Activated CD4-positive, alpha-beta T cell treated with anti-CD3 and anti-CD28 coated beads for 36 hours (primary cell): ENCODE results near the gene ILF2. TPM values are rescaled to one million over a fixed set of nuclear protein-coding genes. Genes with fewer than 3 reads are reported as not detected.
A peak's percentile ranks its signal among the peaks of the same experiment; 100 is the strongest.

ENCODE experiments used
- ATAC-seq: fragments of 200-7000 bp; cut with Tn5 transposase; one replicate; pipeline ENCODE4 v1.10.0; 2021; ENCODE audit warnings: mild to moderate bottlenecking, moderate library complexity
- CTCF ChIA-PET: fragments of 350-600 bp; sonication (Branson Sonifier 250); formaldehyde crosslinking; loops from one replicate; lab custom pipeline; 2021; ENCODE audit warnings: antibody characterized with exemption; lab: Charles Lee
- POLR2A ChIA-PET: fragments of 350-600 bp; sonication (Branson Sonifier 250); formaldehyde crosslinking; loops from one replicate; lab custom pipeline; 2021; ENCODE audit warnings: antibody characterized with exemption, inconsistent platforms; lab: Charles Lee
- DNase-seq: peaks from one replicate; pipeline ENCODE4 v3.0.0-alpha.2; 2020
- H3K27ac Mint-ChIP-seq: one replicate; pipeline ENCODE4 v1.8.0; 2021; ENCODE audit warnings: mixed read lengths
- H3K27me3 Mint-ChIP-seq: one replicate; pipeline ENCODE4 v1.8.0; 2021; ENCODE audit warnings: mixed read lengths
- H3K36me3 Mint-ChIP-seq: one replicate; pipeline ENCODE4 v1.8.0; 2021; ENCODE audit warnings: low read depth, mixed read lengths
- H3K4me1 Mint-ChIP-seq: one replicate; pipeline ENCODE4 v1.8.0; 2021; ENCODE audit warnings: mixed read lengths
- H3K4me3 Mint-ChIP-seq: one replicate; pipeline ENCODE4 v1.8.0; 2021; ENCODE audit warnings: mild to moderate bottlenecking, moderate library complexity, mixed read lengths
- H3K9me3 Mint-ChIP-seq: one replicate; pipeline ENCODE4 v1.8.0; 2021; ENCODE audit warnings: low read depth, mixed read lengths
- intact Hi-C, 2 experiments: fragments of 100-400 bp; cut with DNase I in 1 of 2; cut with micrococcal nuclease in 1 of 2; formaldehyde crosslinking; loops; one replicate each; pipeline versions ENCODE4 v1.14.2 to v1.15.1; 2022 to 2024; cut with DNase I, micrococcal nuclease
- total RNA-seq, 2 experiments: library from RNA; stranded (reverse); gene quantifications; one replicate each; pipeline ENCODE4 v1.2.3, GENCODE V29; 2021

ILF2 gene
- total RNA-seq, 2 experiments from 2014 or later, result 325 to 435 TPM

DNA sequence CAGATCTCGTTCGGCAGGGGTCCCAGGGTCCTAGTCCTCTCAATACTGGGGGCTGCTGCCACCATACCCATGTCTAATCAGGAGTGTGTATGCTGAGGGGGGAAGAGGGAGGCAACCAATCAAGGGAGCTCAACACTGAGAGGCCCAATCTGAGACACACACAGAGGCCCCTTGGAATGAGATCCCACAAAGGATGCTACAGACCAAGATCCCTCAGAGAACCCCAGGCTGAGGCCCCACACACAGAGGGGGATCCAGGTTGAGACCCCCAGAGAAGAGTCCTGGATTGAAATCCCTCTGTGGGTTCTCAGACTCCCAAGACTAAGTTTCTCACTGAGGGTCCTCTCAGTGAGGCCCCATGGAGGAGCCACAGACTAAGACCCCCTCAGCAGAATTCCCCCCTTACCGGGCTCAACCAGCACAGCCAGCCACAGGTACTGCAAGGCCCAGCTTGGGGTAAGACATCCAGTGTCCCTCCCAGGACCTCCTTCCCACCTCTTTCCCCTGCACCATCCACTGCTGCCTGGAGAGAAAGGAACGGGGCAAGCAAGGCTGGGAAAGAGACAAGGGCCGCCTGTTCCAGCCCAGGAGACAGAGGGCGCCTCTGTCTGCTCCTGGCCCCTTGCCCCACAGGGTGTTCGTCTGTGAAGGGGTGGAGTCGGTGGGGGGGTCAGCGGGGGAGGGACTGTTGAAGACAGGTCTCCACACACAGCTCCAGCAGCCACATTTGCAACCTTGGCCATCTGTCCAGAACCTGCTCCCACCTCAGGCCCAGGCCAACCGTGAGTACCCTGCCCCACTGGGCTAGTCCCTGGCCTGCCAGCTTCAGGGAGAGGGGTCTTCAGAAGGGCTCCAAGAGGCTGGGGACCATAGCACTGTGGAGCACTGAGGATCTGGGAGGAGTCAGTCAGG, 42.8 kb downstream of the ILF2 start, which contains the start of gene S100A1:
S100A1 (plus strand) TSS at position 720 of the 912 bp plus-strand sequence. CDS start 2,088 bp downstream, outside the sequence.
- intact Hi-C loops, result no loop called here
- DNase-seq, result no peak
- Mint-ChIP-seq H3K27me3 (peaks cover 2% of the 10 kb centered on the region), H3K4me1 (peaks cover 20% of the 10 kb centered on the region), H3K27ac (no peak within 1 kb of the TSS), H3K36me3 (no peaks in the 10 kb centered on the region), H3K4me3 (no peak within 1 kb of the TSS), H3K9me3 (no peaks in the 10 kb centered on the region)
- ChIA-PET CTCF (interaction anchor here (0.8 to 7.1 kb wide), 7 partner anchors 10 to 117 kb away, joined by 3 to 60 read pairs (median 3); partner anchors contain the start of gene S100A14), POLR2A (interaction anchor here (0.7 kb wide), 1 partner anchor 12 kb away, joined by 3 read pairs; no protein-coding TSS in a partner anchor)
- no peak for ATAC-seq

DNA sequence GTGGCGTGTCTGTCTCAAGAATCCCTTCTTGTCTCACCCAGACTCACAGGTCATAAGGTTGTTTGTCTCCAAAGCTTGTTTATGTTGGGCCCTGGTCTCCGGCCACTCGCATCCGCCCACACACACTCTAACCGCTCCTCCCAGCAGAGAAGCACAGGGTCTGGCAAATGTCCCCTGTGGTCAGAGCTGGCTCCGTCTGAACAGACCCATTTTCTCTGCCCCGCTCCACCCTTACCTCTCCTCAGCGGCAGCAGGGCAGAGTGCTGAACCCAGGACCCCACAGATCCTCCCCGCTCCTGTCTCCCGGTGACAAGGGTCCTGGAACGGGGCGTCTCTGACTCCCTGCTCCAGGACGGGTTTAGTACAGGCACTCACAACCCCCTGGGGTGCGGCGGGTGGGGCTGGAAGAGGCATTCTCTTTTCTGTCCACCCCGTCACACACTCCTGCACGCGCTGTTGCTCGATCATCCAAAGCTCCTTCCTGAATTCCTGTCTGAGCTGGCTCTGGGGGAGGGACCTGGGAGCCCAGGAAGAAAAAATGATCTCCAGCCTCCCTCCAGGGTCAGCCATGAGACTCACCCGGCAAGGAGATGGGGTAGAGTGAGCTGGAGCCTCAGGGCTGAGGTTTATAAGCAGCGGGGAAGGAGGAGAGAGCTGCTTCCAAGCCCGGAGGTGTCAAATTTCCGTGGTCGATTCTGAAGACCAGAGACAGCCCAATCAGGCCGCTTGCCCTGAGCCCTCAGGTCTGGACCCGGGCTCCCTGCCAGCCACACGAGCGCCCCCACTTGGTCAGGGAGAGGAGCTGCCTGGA, 43.7 kb downstream of the ILF2 start, which contains the start of gene S100A13:
S100A13 (minus strand) TSS at position 602 of the 811 bp plus-strand sequence. CDS start 1,033 bp downstream, outside the sequence.
- H3K4me1 Mint-ChIP-seq, result peaks cover 13% of the 10 kb centered on the region
- H3K4me3 Mint-ChIP-seq, result no peak within 1 kb of the TSS
- ChIA-PET CTCF (interaction anchor here (0.6 to 7.1 kb wide), 7 partner anchors 10 to 116 kb away, joined by 3 to 60 read pairs (median 3); partner anchors contain the start of gene S100A14), POLR2A (no interaction called here)
- H3K27ac Mint-ChIP-seq, result no peak within 1 kb of the TSS
- peaks cover 2% of the 10 kb centered on the region for H3K27me3 Mint-ChIP-seq
- intact Hi-C loops, result no loop called here
- H3K36me3 Mint-ChIP-seq, result no peaks in the 10 kb centered on the region
- ATAC-seq, result no peak
- DNase-seq, result peak; percentile 57
- no peaks in the 10 kb centered on the region for H3K9me3 Mint-ChIP-seq

DNA sequence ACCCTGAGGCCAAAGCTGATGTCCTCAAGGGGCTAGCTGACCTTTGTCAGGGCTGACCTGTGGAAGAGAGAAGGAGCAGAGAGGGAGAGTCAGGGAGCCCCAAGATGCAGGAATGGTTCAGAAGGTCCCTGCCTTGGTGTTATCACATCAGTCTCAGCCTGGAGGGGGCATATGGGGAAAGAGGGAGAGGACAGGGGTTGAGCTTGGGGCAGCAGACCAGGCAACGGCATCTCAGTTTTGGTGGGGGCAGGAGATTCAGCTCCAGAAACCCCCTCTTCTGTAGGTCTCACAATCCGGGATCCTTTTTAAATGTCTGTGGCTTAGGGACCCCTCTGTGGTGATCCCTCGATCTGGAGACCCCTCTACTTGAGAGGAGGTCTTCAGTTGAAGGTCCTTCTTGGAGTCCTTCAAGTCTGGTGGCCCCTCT, 44.3 kb downstream of the ILF2 start:
- H3K27ac Mint-ChIP-seq, result no peak overlapping the region
- intact Hi-C loops, result no loop called here
- no peaks in the 10 kb centered on the region for H3K36me3 Mint-ChIP-seq
- POLR2A ChIA-PET, result no interaction called here
- no peak for ATAC-seq
- no peaks in the 10 kb centered on the region for H3K9me3 Mint-ChIP-seq
- H3K4me1 Mint-ChIP-seq, result peaks cover 9% of the 10 kb centered on the region
- no peak overlapping the region for H3K4me3 Mint-ChIP-seq
- H3K27me3 Mint-ChIP-seq, result peaks cover 2% of the 10 kb centered on the region
- DNase-seq, result no peak
- CTCF ChIA-PET, result interaction anchor here (0.6 to 7.1 kb wide), 4 partner anchors 10 to 116 kb away, joined by 3 to 60 read pairs (median 4); partner anchors contain the start of gene S100A14

DNA sequence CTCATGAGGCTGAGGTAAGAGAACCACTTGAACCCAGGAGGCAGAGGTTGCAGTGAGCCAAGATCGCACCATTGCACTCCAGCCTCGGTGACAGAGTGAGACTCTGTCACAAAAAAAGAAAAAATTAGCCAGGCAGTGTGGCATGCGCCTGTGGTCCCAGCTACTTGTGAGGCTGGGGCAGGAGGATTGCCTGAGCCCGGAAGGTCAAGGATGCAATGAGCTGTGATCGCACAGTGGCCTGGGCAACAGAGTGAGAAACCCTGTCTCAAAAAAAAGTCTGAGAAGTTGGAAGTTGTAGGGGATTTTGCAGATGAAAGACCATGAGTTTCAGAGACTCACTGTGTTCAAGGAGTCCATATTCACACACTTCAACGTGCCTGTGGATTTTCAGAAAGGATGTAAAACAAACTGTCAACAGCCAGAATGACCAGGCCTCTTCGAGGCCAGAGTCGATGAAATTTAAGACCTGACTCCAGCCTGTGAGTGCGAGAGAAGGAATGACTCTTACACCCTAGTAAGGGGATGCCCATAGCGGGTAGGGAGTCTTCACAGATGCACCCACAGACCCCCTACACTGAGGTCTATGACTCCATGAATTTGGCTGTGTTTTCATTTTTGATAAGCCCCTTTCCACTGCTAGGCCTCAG, 45.7 kb downstream of the ILF2 start:
- no peaks in the 10 kb centered on the region for H3K36me3 Mint-ChIP-seq
- POLR2A ChIA-PET, result interaction anchor here (0.7 kb wide), 1 partner anchor 85 kb away, joined by 3 read pairs; no protein-coding TSS in a partner anchor
- H3K4me1 Mint-ChIP-seq, result no peaks in the 10 kb centered on the region
- CTCF ChIA-PET, result interaction anchor here (1.0 to 2.6 kb wide), 2 partner anchors 43 to 93 kb away, joined by 3 to 9 read pairs; no protein-coding TSS in a partner anchor
- H3K27me3 Mint-ChIP-seq, result peaks cover 2% of the 10 kb centered on the region
- H3K27ac Mint-ChIP-seq, result no peak overlapping the region
- intact Hi-C loops, result no loop called here
- H3K9me3 Mint-ChIP-seq, result no peaks in the 10 kb centered on the region
- H3K4me3 Mint-ChIP-seq, result no peak overlapping the region
- no peak for ATAC-seq
- no peak for DNase-seq

DNA sequence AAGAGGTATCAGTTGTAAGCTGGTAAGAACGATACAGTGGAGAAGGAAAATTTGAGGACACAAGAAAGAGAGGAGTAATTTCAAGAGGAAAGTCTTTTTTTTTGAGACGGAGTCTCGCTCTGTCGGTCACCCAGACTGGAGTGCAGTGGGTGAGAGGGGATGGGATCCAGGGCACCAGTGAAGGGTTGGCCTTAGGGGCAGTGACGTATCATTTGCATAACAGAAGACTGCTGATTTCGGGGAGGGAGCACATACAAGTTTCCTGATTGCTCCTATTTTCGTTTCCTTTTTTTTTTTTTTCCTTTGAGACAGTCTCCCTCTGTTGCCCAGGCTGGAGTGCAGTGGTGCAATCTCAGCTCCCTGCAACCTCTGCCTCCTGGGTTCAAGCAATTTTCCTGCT, 47.7 kb downstream of the ILF2 start:
- POLR2A ChIA-PET, result no interaction called here
- CTCF ChIA-PET, result interaction anchor here (0.7 to 2.6 kb wide), 6 partner anchors 9 to 126 kb away, joined by 3 to 9 read pairs (median 4); partner anchors contain the start of gene CHTOP
- no peak for ATAC-seq
- H3K9me3 Mint-ChIP-seq, result no peaks in the 10 kb centered on the region
- H3K27ac Mint-ChIP-seq, result no peak overlapping the region
- no peaks in the 10 kb centered on the region for H3K36me3 Mint-ChIP-seq
- DNase-seq, result no peak
- intact Hi-C loops, result no loop called here
- no peaks in the 10 kb centered on the region for H3K4me1 Mint-ChIP-seq
- peak overlapping the region; percentile 17 for H3K4me3 Mint-ChIP-seq
- peaks cover 2% of the 10 kb centered on the region for H3K27me3 Mint-ChIP-seq

DNA sequence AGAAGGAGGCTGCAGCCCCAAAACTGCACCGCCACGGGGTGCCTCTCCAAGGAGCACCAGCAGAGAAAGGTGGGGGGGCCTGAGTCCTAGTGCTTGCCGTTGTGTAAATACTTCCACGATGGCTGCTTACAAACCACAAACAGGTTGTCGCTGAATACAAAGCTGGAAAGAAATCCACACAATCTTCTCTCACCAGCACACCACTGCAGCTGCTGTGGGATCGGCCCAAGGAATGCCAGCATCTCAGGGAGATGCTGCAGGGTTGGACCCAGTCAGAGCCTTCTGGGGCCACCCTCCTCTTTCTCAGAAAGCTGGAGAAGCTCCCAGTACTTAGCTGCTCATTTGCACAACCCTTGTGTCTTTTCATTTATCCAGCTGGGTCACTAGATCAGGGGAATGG, 51.6 kb downstream of the ILF2 start:
- Mint-ChIP-seq H3K27ac (no peak overlapping the region), H3K9me3 (no peaks in the 10 kb centered on the region), H3K36me3 (no peaks in the 10 kb centered on the region), H3K27me3 (no peaks in the 10 kb centered on the region), H3K4me1 (peaks cover 20% of the 10 kb centered on the region), H3K4me3 (no peak overlapping the region)
- intact Hi-C loops, result loop anchor here in 1 of 2 experiments (5.0 kb wide), 1 partner anchor 87 kb away; no protein-coding TSS in a partner anchor
- DNase-seq (no peak), ATAC-seq (no peak)
- POLR2A ChIA-PET, result no interaction called here
- CTCF ChIA-PET, result interaction anchor here (0.6 to 6.5 kb wide), 12 partner anchors 10 to 368 kb away, joined by 3 to 60 read pairs (median 6); partner anchors contain the start of genes S100A1 and S100A13

DNA sequence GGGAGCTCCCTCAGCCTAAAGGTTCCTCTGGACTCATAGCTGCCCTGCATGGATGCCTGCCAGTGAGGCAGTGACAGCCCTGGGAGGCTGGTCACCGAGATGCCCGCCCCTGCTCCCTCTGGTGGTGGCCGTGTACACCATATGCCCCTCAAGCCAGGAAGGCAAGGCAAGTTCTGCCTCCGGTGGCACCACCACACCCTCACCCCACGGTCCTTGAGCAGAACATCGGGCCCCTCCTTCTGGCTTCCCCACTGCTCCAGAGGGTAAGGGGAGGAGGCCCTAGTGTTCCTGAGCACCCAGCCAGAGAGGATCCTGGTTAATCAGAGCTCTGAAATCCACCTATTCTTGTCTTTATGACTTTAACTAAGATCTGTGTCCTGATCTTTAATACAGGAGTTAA, 53.1 kb downstream of the ILF2 start:
- peak; percentile 99 for ATAC-seq
- Mint-ChIP-seq H3K4me1 (peaks cover 20% of the 10 kb centered on the region), H3K27me3 (no peaks in the 10 kb centered on the region), H3K27ac (peak overlapping the region; percentile 58), H3K36me3 (no peaks in the 10 kb centered on the region), H3K9me3 (no peaks in the 10 kb centered on the region), H3K4me3 (no peak overlapping the region)
- DNase-seq, result peak; percentile 90
- ChIA-PET POLR2A (interaction anchor here (0.7 kb wide), 1 partner anchor 368 kb away, joined by 3 read pairs; the partner anchor contains the start of gene RAB13), CTCF (interaction anchor here (0.6 to 6.5 kb wide), 23 partner anchors 10 to 598 kb away, joined by 3 to 60 read pairs (median 5); partner anchors contain the start of genes S100A1, S100A13 and S100A5)
- intact Hi-C loops, result loop anchor here (1.0 to 5.0 kb wide), 6 partner anchors 16 to 108 kb away; no protein-coding TSS in a partner anchor

DNA sequence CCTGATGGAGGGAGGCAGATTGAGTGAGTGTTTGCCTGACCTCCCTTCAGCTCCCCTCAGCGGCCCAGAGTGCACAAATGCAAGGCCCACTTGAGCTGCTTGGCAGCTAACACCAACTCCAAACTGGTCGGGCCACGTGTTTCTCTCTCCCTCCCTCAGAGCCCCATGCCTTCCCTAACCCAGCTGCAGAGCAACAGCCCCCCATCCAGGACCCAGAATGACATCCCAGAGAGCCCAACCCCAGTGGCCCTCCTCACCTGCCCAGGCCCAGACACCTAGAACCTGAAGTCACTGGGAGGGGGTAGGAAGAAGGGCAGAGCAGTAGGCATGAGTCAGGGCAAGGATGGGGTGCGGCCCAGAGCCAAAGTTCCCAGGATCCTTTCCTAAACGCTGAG, 53.9 kb downstream of the ILF2 start:
- Mint-ChIP-seq H3K4me1 (peaks cover 20% of the 10 kb centered on the region), H3K27ac (peak overlapping the region; percentile 34), H3K36me3 (no peaks in the 10 kb centered on the region), H3K27me3 (no peaks in the 10 kb centered on the region), H3K9me3 (no peaks in the 10 kb centered on the region), H3K4me3 (no peak overlapping the region)
- intact Hi-C loops, result loop anchor here (1.0 to 5.0 kb wide), 6 partner anchors 16 to 108 kb away; no protein-coding TSS in a partner anchor
- ChIA-PET CTCF (interaction anchor here (0.6 to 6.5 kb wide), 12 partner anchors 10 to 107 kb away, joined by 3 to 60 read pairs (median 8); partner anchors contain the start of genes S100A1 and S100A13), POLR2A (no interaction called here)
- no peak for DNase-seq
- ATAC-seq, result no peak

DNA sequence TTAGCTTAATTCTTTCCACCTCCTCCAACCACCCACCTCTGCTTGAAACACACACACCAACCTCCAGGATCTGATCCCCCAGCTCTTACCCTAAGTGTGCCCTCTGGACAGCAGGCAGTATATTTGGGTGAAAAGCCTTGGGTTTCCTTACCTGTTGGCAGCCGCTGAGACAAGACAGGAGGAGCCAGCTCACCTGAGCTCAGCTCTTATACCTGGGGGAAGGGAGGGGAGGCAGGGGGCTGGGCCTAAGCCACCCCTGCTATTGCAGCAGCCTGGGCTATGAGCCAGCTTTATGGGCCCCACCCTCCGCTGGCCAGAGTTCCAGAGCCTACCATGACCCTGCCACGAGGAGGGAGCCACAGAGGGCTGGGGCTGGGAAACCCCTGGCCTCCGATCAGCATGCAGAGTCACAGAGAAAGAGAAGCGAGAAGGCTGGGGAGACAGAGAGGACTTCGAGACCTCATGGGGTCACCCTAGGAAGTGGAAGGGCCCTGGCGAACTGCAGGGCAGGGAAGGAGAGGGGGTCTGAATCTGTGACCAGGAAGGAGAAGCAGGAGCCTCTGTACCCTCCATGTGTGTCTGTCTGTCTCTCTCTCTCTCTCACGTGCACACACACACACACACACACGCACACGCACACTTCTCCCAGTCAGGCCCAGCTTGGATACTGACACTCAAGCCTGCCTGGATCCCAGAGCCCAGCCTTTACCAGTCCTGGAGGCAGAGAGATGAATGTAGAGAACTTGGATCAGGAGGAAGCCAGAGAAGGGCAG, 54.5 kb downstream of the ILF2 start, which contains the start of gene S100A14:
S100A14 (minus strand) TSS at position 182 of the 773 bp plus-strand sequence. CDS start 467 bp downstream, outside the sequence.
- no peak for DNase-seq
- ATAC-seq, result no peak
- ChIA-PET POLR2A (no interaction called here), CTCF (interaction anchor here (0.6 to 6.5 kb wide), 12 partner anchors 9 to 107 kb away, joined by 3 to 60 read pairs (median 6); partner anchors contain the start of genes CHTOP, S100A1 and S100A13)
- Mint-ChIP-seq H3K36me3 (no peaks in the 10 kb centered on the region), H3K4me1 (peaks cover 20% of the 10 kb centered on the region), H3K9me3 (no peaks in the 10 kb centered on the region), H3K4me3 (no peak within 1 kb of the TSS), H3K27ac (peak within 1 kb of the TSS; percentile 39), H3K27me3 (no peaks in the 10 kb centered on the region)
- intact Hi-C loops, result loop anchor here in 1 of 2 experiments (5.0 kb wide), 1 partner anchor 84 kb away; no protein-coding TSS in a partner anchor
